H9 (cell line): ENCODE measurements around the gene CFAP97D2. TPM values are rescaled to one million over a fixed set of nuclear protein-coding genes. Genes with fewer than 3 reads are reported as not detected.

Experiments used
- DNase-seq: peaks from one replicate; pipeline ENCODE4 v3.0.0-alpha.2; 2017
- H2AFZ ChIP-seq: one replicate; pipeline ENCODE4 v1.6.1; 2013; ENCODE audit warnings: mild to moderate bottlenecking, low read length, control low read depth, moderate library complexity
- H2AK5ac ChIP-seq: 2 replicates; pipeline ENCODE4 v1.6.1; 2013; ENCODE audit warnings: low read length, control low read depth, mixed read lengths; ENCODE audit not compliant: insufficient read length
- H2BK120ac ChIP-seq: one replicate; pipeline ENCODE4 v1.6.1; 2013; ENCODE audit warnings: low read depth, mild to moderate bottlenecking, low read length, control low read depth, inconsistent platforms; ENCODE audit not compliant: poor library complexity, severe bottlenecking
- H2BK12ac ChIP-seq: 2 replicates; pipeline ENCODE4 v1.6.1; 2013; ENCODE audit warnings: low read length, control low read depth, mixed read lengths, low read depth; ENCODE audit not compliant: insufficient read length
- H2BK15ac ChIP-seq: 2 replicates; pipeline ENCODE4 v1.6.1; 2013; ENCODE audit warnings: low read depth, low read length, control low read depth
- H2BK20ac ChIP-seq: one replicate; pipeline ENCODE4 v1.6.1; 2013; ENCODE audit warnings: low read depth, mild to moderate bottlenecking, low read length, control low read depth, inconsistent platforms; ENCODE audit not compliant: poor library complexity, severe bottlenecking
- H2BK5ac ChIP-seq: 2 replicates; pipeline ENCODE4 v1.6.1; 2013; ENCODE audit warnings: low read length, control low read depth, mixed read lengths; ENCODE audit not compliant: insufficient read length
- H3K14ac ChIP-seq: 2 replicates; pipeline ENCODE4 v1.6.1; 2013; ENCODE audit warnings: low read length, control low read depth; ENCODE audit not compliant: insufficient read depth
- H3K18ac ChIP-seq: 2 replicates; pipeline ENCODE4 v1.6.1; 2013; ENCODE audit warnings: low read depth, mild to moderate bottlenecking, mixed read lengths, low read length, control low read depth; ENCODE audit not compliant: insufficient read length
- H3K23ac ChIP-seq: 2 replicates; pipeline ENCODE4 v1.6.1; 2013; ENCODE audit warnings: low read length, control low read depth, mixed read lengths, low read depth; ENCODE audit not compliant: insufficient read length
- H3K23me2 ChIP-seq: 2 replicates; pipeline ENCODE4 v1.6.1; 2013; ENCODE audit warnings: low read depth, mild to moderate bottlenecking, mixed read lengths, low read length, control low read depth; ENCODE audit not compliant: insufficient read length, poor library complexity, severe bottlenecking
- H3K27ac ChIP-seq: 2 replicates; pipeline ENCODE4 v1.5.1; 2013; ENCODE audit warnings: low read length, control low read depth, mixed read lengths, low read depth; ENCODE audit not compliant: insufficient read length
- H3K27me3 ChIP-seq: 2 replicates; pipeline ENCODE4 v1.6.1; 2013; ENCODE audit warnings: low read length, control low read depth, inconsistent platforms; ENCODE audit not compliant: insufficient read depth
- H3K4ac ChIP-seq: 2 replicates; pipeline ENCODE4 v1.6.1; 2013; ENCODE audit warnings: low read depth, mild to moderate bottlenecking, control low read depth, inconsistent platforms, low read length, moderate library complexity
- H3K4me1 ChIP-seq: 2 replicates; pipeline ENCODE4 v1.6.1; 2013; ENCODE audit warnings: low read length, control low read depth, inconsistent platforms; ENCODE audit not compliant: insufficient read depth
- H3K4me2 ChIP-seq: 2 replicates; pipeline ENCODE4 v1.6.1; 2013; ENCODE audit warnings: low read length, control low read depth, mixed read lengths; ENCODE audit not compliant: insufficient read length, insufficient read depth
- H3K56ac ChIP-seq: 2 replicates; pipeline ENCODE4 v1.6.1; 2013; ENCODE audit warnings: low read depth, mild to moderate bottlenecking, mixed read lengths, low read length, control low read depth; ENCODE audit not compliant: insufficient read length
- H3K79me1 ChIP-seq: 2 replicates; pipeline ENCODE4 v1.6.1; 2013; ENCODE audit warnings: low read depth, mild to moderate bottlenecking, moderate library complexity, low read length, control low read depth, inconsistent platforms; ENCODE audit not compliant: insufficient read depth, poor library complexity, severe bottlenecking
- H3K79me2 ChIP-seq: 2 replicates; pipeline ENCODE4 v1.6.1; 2013; ENCODE audit warnings: low read length, control low read depth, inconsistent platforms; ENCODE audit not compliant: insufficient read depth
- H3K9ac ChIP-seq: 2 replicates; pipeline ENCODE4 v1.6.1; 2013; ENCODE audit warnings: low read length, control low read depth, mixed read lengths; ENCODE audit not compliant: insufficient read length; ENCODE audit errors: extremely low read depth
- H3K9me3 ChIP-seq: one replicate; pipeline ENCODE4 v1.6.1; 2013; ENCODE audit warnings: low read depth, low read length, inconsistent platforms; ENCODE audit not compliant: control insufficient read depth
- H3T11ph ChIP-seq: one replicate; pipeline ENCODE4 v1.6.1; 2013; ENCODE audit warnings: mild to moderate bottlenecking, low read length, control low read depth, inconsistent platforms
- H4K20me1 ChIP-seq: one replicate; pipeline ENCODE4 v1.6.1; 2013; ENCODE audit not compliant: control insufficient read depth, insufficient read length, insufficient read depth
- H4K5ac ChIP-seq: 2 replicates; pipeline ENCODE4 v1.6.1; 2013; ENCODE audit warnings: low read depth, mild to moderate bottlenecking, mixed read lengths, low read length, control low read depth; ENCODE audit not compliant: insufficient read length
- H4K8ac ChIP-seq: replicated peaks from 2 replicates; pipeline ENCODE4 v1.6.1; 2013; ENCODE audit warnings: low read length, control low read depth, mixed read lengths, low read depth; ENCODE audit not compliant: insufficient read length
- H4K91ac ChIP-seq: 2 replicates; pipeline ENCODE4 v1.6.1; 2013; ENCODE audit warnings: low read depth, mild to moderate bottlenecking, moderate library complexity, mixed read lengths, low read length, control low read depth; ENCODE audit not compliant: insufficient read length
- H3K27ac Mint-ChIP-seq, 3 experiments: 2 replicates in 2 of 3; 3 replicates in 1 of 3; pipeline ENCODE4 v1.8.0; 2020 to 2021; ENCODE audit warnings: mixed read lengths in 3 of 3, mild to moderate bottlenecking in 1 of 3, moderate library complexity in 1 of 3
- H3K27me3 Mint-ChIP-seq: 2 replicates; pipeline ENCODE4 v1.8.0; 2021; ENCODE audit warnings: low read depth, mild to moderate bottlenecking, moderate library complexity, mixed read lengths
- H3K36me3 Mint-ChIP-seq, 3 experiments: 2 replicates in 2 of 3; 3 replicates in 1 of 3; pipeline ENCODE4 v1.8.0; 2020 to 2021; ENCODE audit warnings: low read depth in 3 of 3, mixed read lengths in 3 of 3; ENCODE audit not compliant: insufficient read depth in 1 of 3
- H3K4me1 Mint-ChIP-seq, 2 experiments: 2 replicates each; pipeline ENCODE4 v1.8.0; 2020; ENCODE audit warnings: mixed read lengths in 2 of 2
- H3K4me3 Mint-ChIP-seq, 2 experiments: 2 replicates in 1 of 2; 3 replicates in 1 of 2; pipeline ENCODE4 v1.8.0; 2020 to 2021; ENCODE audit warnings: mild to moderate bottlenecking in 2 of 2, mixed read lengths in 2 of 2, moderate library complexity in 1 of 2
- H3K9me3 Mint-ChIP-seq, 2 experiments: 2 replicates in 1 of 2; 3 replicates in 1 of 2; pipeline ENCODE4 v1.8.0; 2020; ENCODE audit warnings: mild to moderate bottlenecking in 2 of 2, mixed read lengths in 2 of 2, moderate library complexity in 1 of 2
- CTCF ChIP-seq: fragments of 200-600 bp; sonication (generic); conservative IDR thresholded peaks from 3 replicates; pipeline ENCODE4 v1.8.0; 2021; ENCODE audit warnings: antibody characterized with exemption, mild to moderate bottlenecking
- WGBS: extraction: QIAGEN DNeasy Blood & Tissue Kit; methylation state at CpG from one replicate; pipeline ENCODE4 v1.1.7; 2013; ENCODE audit warnings: missing lambda C conversion rate, low lambda C conversion rate, mixed read lengths; ENCODE audit not compliant: insufficient read length; ENCODE audit errors: extremely low coverage; 5-methylcytosine and 5-hydroxymethylcytosine counted together
- total RNA-seq: library from RNA; stranded (reverse); gene quantifications from 2 replicates; pipeline ENCODE4 v1.2.1, GENCODE V29; 2021

CFAP97D2 gene
- total RNA-seq, 1 experiment from 2014 or later, result not detected

DNA sequence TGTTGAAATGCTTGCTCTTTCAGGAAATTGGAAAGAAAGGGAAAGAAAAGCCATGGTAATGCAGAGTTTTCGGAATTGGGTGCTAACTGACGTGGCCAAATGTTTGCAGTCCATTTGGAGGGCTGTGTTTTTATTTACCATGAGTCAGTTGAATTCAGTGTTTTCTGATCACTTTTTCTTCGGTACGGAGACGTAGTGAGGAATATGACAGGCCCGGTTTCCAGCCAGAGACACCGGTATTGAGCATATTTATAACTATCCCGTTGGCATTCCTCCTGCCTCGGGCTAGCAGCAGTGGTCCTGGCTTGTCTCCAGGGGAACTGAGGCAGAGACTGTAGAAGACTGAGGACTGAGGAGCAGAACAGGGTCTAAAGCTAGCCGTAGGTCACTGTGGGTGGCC is 56.6 kb downstream of the CFAP97D2 start:
- H3K27ac Mint-ChIP-seq, result peak overlapping the region in 2 of 3 experiments; percentile 47 to 89; a peak in 3 of 7 replicates
- no peak overlapping the region for H4K5ac ChIP-seq
- no peak overlapping the region for H2AFZ ChIP-seq

More for the DNA sequence above, 56.6 kb downstream of the CFAP97D2 start:
- WGBS, result no CpG with 5 or more reads among the region's 10 CpGs
- no peak for DNase-seq
- Mint-ChIP-seq H3K27me3 (no peaks in the 10 kb centered on the region; the same call in none of the 2 replicates), H3K9me3 (0 out of 5 replicates have a peak, but pooled peaks cover 0 to 4% of the 10 kb centered on the region in 2 experiments), H3K4me3 (peak overlapping the region; percentile 85 to 91), H3K4me1 (peaks cover 31 to 38% of the 10 kb centered on the region in 2 experiments), H3K36me3 (peaks cover 22 to 36% (median 35%) of the 10 kb centered on the region in 3 experiments)
- Histone ChIP-seq H4K8ac (no peak overlapping the region), H4K20me1 (no peaks in the 10 kb centered on the region), H2AK5ac (no peak overlapping the region), H3K9me3 (no peaks in the 10 kb centered on the region), H3K79me2 (peaks cover 4% of the 10 kb centered on the region; the same call in 1 of the 2 replicates), H3K9ac (peak overlapping the region; percentile 42), H3K23me2 (peaks cover 5% of the 10 kb centered on the region), H2BK120ac (no peak overlapping the region), H3T11ph (no peak overlapping the region), H3K4ac (no peak overlapping the region), H2BK5ac (no peak overlapping the region), H3K4me2 (peak overlapping the region; percentile 89), H3K56ac (no peak overlapping the region), H3K18ac (no peak overlapping the region), H3K23ac (no peak overlapping the region), H3K27ac (no peak overlapping the region), H3K79me1 (peaks cover 2% of the 10 kb centered on the region), H4K91ac (no peak overlapping the region), H2BK20ac (no peak overlapping the region), H3K27me3 (no peaks in the 10 kb centered on the region), H2BK12ac (no peak overlapping the region), H2BK15ac (no peak overlapping the region), H3K14ac (no peak overlapping the region), H3K4me1 (peaks cover 2% of the 10 kb centered on the region; the same call in 1 of the 2 replicates)
- no peak for TF ChIP-seq CTCF
